Measurements from ENCODE around the gene NUP98. TPM values are rescaled to one million over a fixed set of nuclear protein-coding genes. Genes with fewer than 3 reads are reported as not detected.

The NUP98 gene
- total and polyA plus RNA-seq, 2 donors (not counting 3 experiments of a cell fraction or from before 2014, with no cell fraction given): 92.7 to 169 TPM

GRCh38 chr11:3845670-3846069, 48.3 kb upstream of the NUP98 start:
- Histone ChIP-seq H3K27me3 (ENCODE audit: control insufficient read depth in 2 of 2, insufficient read depth in 2 of 2, low read length in 2 of 2) (peaks cover 0 to 3% of the 10 kb centered on the region in 2 experiments), H3K27ac (ENCODE audit: insufficient read depth, low read depth, low read length) (no peak overlapping the region), H3K4me1 (ENCODE audit: control insufficient read depth, extremely low read depth, insufficient read depth, low read length) (peaks cover 4% of the 10 kb centered on the region), H3K9me3 (replicated peaks; ENCODE audit: control insufficient read depth, insufficient read depth, low read length) (no peaks in the 10 kb centered on the region), H3K79me2 (ENCODE audit: control insufficient read depth, insufficient read depth, low read length) (no peaks in the 10 kb centered on the region), H3K36me3 (ENCODE audit: control insufficient read depth in 2 of 2, extremely low read depth in 1 of 2, insufficient read depth in 2 of 2, low read length in 2 of 2) (no peaks in the 10 kb centered on the region), H3K9ac (replicated peaks; ENCODE audit: extremely low read depth, insufficient read depth, low read length) (no peak overlapping the region), H2AFZ (ENCODE audit: low read depth, low read length) (no peak overlapping the region), H3K4me2 (ENCODE audit: insufficient read depth, low read length) (no peak overlapping the region), H4K20me1 (replicated peaks; ENCODE audit: control insufficient read depth, extremely low read depth, insufficient read depth, low read length) (no peaks in the 10 kb centered on the region), H3K4me3 (replicated peaks in 1 of 3; ENCODE audit: insufficient read depth in 1 of 3, low read depth in 1 of 3, low read length in 3 of 3) (no peak overlapping the region), H3K9me1 (replicated peaks; ENCODE audit: control insufficient read depth, extremely low read depth, insufficient read depth, low read length) (no peaks in the 10 kb centered on the region)
- BruUV-seq (replicated peaks): no TSS peak
- dilution Hi-C loops (cut with MboI; ENCODE audit: extremely low pct_ligation_motif_present, low sequenced_read_pairs) (no loop called here), intact Hi-C loops (cut with micrococcal nuclease) (no loop called here)
- no peak for DNase-seq (ENCODE audit: low read depth, low spot score)
- FAIRE-seq: no peak
- CTCF ChIA-PET: interaction anchor here (3.1 to 13.5 kb wide), 2 partner anchors 9 to 224 kb away, joined by 19 to 871 read pairs; partner anchors contain the start of gene STIM1
- TF ChIP-seq CTCF (IDR thresholded peaks at IDR 0.05; ENCODE audit: extremely low read depth in 1 of 2, insufficient read depth in 1 of 2, low read depth in 1 of 2, low read length in 2 of 2) (no peak), MYC (IDR thresholded peaks at IDR 0.05; ENCODE audit: low read depth, low read length) (no peak), JUN (IDR thresholded peaks at IDR 0.05; ENCODE audit: borderline replicate concordance, insufficient read depth, insufficient read length, low read depth) (no peak), GATA2 (IDR thresholded peaks at IDR 0.05; ENCODE audit: insufficient read depth, insufficient read length, low read depth, low read length) (no peak), POLR2A (IDR thresholded peaks at IDR 0.05; ENCODE audit: low read depth, low read length) (no peak), FOS (IDR thresholded peaks at IDR 0.05; ENCODE audit: borderline replicate concordance, insufficient read depth, low read length) (no peak), EZH2 (IDR thresholded peaks at IDR 0.05; ENCODE audit: borderline replicate concordance, low read depth, low read length, severe bottlenecking) (no peak), POLR2AphosphoS5 (IDR thresholded peaks at IDR 0.05; ENCODE audit: insufficient read depth, low read depth, low read length) (no peak)
- TF ChIP-seq, protein P1, sequence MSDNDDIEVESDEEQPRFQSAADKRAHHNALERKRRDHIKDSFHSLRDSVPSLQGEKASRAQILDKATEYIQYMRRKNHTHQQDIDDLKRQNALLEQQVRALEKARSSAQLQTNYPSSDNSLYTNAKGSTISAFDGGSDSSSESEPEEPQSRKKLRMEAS (IDR thresholded peaks at IDR 0.05; ENCODE audit: insufficient read depth, insufficient read length): no peak
- POLR2A ChIA-PET: no interaction called here

All from endothelial cell of umbilical vein (primary cell).